GM19239 (cell line): ENCODE measurements around the gene TUBG2.
"Not testable (repeated sequence)": the region's sequence is repeated elsewhere in the genome, so short reads cannot be mapped to it uniquely, and the experiment has no call there.

Experiments
- DNase-seq: peaks from one replicate; pipeline ENCODE4 v3.0.0; 2011; ENCODE audit warnings: low spot score; ENCODE audit not compliant: insufficient read length
- FAIRE-seq: peaks from 2 replicates; lab custom pipeline; 2011; peaks lifted over from hg19 to GRCh38; lab: Jason Lieb, UNC

Gene TUBG2

GRCh38 chr17:42653179-42654124 is 5.6 kb upstream of the TUBG2 start:
- FAIRE-seq (no peak), DNase-seq (no peak)

DNA sequence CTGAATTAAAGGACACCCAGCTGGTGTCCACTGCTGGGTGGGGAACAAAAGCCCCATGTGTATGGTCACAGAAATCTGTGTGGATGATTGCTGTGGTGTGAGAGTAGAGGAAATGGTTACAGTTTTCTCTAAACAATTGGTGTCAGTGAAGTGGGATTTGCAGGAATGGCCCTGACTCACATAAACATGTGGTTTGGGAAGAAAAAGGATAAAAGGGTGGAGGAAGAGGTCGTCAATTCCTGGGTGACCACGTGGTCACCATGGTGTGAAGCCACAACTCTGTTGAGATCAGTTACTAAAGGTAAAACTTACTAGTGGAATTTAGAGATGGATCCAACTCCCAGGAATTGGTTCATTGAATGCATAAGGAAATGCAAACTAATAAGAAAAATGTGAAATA is 3.6 kb upstream of the TUBG2 start:
- FAIRE-seq, result no peak
- DNase-seq, result no peak

- DNase-seq (no peak), FAIRE-seq (no peak)
Observed at GRCh38 chr17:42657824-42658588, 1.1 kb upstream of the TUBG2 start.

DNA sequence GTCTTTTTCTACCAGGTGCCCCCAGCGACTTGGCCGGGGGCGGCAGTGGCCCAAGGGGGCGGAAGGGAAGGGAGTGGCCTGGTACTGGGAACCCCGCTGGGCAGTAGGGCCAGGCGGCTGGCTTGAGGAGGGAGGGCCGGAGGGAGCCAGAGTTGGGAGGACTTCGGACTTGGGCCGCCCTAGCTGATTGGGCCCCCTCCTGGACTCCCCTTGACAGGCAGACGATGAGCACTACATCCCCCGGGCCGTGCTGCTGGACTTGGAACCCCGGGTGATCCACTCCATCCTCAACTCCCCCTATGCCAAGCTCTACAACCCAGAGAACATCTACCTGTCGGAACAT is 819 bp downstream of the TUBG2 start:
- FAIRE-seq, DNase-seq: not testable (repeated sequence)

DNA sequence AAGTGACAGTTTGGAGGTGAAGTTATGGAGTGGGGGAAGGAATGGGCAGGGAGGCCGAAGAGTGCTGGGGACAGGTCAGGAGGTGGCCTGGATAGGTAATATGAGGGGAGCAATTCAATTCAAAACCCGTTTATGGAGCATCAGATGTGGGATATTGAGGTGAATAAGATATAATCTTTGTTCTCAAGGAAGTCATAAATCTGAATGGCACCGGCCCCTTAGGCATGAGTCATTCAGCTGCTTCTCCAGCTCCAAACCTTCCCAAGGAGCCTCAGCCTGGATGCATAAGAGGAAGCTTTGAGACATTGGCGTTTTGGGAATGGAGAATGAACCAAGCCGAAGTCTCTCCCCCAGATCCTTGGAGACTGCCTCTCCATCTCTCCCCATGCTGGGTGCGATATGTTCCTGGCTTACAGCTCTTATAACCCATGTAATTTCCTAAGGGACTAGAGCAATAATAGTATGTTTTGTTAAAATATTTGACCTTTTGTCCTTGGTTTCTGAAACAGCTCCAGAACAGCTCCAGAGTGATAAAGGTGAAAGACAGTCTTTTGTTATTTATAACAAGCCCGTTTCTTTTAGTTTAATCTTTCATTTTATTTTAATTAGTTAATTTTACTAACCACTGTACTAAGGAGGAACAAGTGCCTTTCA is 1.7 kb downstream of the TUBG2 start:
- FAIRE-seq (no peak), DNase-seq (no peak)

GRCh38 chr17:42665581-42666001 is 6.5 kb downstream of the TUBG2 start:
- DNase-seq, result no peak
- FAIRE-seq, result no peak

DNA sequence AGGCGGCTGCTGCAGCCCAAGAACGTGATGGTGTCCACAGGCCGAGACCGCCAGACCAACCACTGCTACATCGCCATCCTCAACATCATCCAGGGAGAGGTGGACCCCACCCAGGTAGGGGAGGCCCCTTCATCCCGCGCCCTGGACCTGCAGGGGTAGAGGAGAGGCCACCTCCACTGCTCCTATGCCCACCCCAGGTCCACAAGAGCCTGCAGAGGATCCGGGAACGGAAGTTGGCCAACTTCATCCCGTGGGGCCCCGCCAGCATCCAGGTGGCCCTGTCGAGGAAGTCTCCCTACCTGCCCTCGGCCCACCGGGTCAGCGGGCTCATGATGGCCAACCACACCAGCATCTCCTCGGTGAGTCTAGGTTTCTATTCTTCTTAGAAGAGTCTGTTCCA is 7.0 kb downstream of the TUBG2 start:
- not testable (repeated sequence) for DNase-seq, FAIRE-seq

DNA sequence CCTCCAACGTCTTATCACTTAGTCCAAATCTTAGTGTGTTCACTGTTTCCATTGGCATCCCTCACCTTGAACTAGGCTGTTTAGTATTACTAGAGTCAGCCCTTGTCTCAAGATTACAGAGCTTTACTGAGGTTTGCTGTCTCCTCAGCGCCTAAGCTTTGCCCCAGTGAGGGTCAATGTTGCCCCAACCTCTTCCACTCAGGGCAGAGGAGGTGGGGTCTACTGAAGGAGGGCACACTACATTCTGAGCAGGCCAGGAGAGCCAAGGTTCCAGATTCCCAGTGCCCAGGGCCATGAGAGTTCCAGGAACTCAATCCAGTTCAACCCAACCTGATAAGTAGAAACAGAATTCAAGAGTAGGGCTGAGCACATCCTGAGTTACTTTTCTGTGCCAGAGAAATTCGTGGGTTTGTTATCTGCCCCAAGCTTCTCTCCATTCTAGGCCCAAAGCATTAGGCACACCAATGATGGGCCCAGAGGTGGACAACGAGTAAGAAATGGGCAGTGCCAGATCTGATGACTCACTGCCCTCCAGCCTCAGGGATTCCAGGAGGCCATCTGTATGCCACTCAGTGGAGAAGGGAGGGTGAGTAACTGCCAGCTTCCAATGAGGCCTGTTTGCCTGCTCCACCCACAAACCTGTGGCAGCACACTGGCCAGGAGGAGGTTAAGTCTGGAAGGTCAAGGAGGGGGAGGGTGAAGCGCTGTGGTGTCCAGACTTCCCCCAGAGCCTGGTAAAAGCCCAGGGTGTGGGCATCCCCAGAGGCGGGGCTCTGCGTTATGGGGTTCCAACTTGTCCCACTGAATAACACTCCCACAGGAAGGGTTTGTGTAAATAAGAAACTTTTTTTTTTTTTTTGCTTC is 8.2 kb downstream of the TUBG2 start:
- FAIRE-seq (no peak), DNase-seq (no peak)

GRCh38 chr17:42669705-42669976 is 10.6 kb downstream of the TUBG2 start:
- DNase-seq, result no peak
- no peak for FAIRE-seq

- peak; percentile 76 for DNase-seq
- no peak for FAIRE-seq
Observed at GRCh38 chr17:42669977-42670788, 11.1 kb downstream of the TUBG2 start.

GRCh38 chr17:42670789-42671657 is 11.9 kb downstream of the TUBG2 start:
- FAIRE-seq (peak; percentile 84), DNase-seq (no peak)

- FAIRE-seq (no peak), DNase-seq (no peak)
Observed at GRCh38 chr17:42672038-42672437, 13.0 kb downstream of the TUBG2 start.

- DNase-seq, result no peak
- FAIRE-seq, result no peak
Observed at GRCh38 chr17:42673266-42673884, 14.3 kb downstream of the TUBG2 start.

DNA sequence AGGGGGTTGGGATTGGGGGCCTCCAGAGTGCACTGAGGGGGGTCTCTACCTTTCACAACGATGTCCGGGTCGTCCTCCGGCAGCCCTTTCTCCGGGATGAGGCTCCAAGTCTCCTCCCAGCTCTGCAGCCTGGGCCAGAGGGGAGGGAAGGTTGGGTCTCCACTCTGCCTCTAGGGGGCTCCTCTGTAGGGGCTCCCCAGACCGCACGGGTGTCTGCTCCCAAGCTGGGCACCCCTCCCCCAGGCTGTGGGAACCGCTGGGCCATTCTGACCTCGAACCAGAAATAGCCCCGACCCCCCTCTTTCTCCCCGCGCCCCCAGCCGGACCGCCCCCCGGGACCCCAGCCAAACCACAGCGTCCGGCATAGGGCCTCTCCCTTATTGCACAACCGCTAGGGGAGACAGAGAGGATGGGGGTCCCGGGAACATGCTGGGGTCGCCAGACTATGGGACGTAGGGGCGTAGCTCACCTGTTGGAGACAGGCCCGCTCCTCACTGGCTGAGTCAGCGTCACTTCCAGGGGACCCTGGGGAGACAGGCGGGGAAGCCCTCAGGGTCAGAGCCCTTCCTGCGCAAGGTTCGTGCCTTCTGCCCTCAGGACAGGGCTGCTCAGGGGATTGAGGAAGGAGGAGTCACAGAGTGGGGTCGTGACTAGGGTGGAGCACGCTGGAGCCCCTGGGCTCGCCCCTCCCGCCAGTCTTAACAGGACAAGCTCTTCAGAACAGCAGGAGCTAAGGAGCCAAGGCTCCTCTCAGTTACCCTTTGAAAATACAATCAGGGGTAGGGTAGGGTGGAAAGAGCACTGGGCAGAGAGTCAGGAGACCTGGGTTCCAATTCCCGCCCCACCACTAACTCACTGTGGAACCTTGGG is 15.0 kb downstream of the TUBG2 start:
- DNase-seq, result peak; percentile 87
- FAIRE-seq, result peak; percentile 65

DNA sequence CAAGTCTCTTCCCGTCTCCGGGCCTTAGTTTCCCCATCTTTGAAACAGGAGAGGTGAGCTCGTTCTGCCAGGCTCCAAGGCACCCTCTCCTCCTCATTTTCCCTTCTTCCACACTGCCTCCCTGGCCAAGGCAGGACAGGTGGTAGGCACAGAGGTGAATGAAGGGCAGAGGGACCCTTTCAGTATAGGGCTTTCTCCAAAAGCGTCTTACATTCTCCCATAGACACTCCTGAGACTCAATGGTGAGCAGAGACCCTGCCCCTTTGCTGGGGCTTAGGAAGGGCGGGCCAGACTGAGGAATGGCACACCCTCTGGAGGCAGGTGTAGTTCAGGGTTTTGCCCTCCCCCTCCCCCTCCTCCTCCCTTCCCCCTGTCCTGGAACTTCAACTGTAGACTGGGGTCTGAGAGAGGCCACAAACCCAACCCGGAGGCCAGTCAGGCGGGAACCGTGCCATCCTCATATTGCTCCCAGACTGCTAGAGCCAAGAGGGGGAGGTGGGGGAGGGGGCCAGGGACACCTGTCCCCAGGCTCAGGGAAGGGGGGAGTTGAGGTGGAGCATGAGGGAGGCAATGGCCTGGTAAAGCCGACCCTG is 15.8 kb downstream of the TUBG2 start:
- FAIRE-seq (no peak), DNase-seq (no peak)

DNA sequence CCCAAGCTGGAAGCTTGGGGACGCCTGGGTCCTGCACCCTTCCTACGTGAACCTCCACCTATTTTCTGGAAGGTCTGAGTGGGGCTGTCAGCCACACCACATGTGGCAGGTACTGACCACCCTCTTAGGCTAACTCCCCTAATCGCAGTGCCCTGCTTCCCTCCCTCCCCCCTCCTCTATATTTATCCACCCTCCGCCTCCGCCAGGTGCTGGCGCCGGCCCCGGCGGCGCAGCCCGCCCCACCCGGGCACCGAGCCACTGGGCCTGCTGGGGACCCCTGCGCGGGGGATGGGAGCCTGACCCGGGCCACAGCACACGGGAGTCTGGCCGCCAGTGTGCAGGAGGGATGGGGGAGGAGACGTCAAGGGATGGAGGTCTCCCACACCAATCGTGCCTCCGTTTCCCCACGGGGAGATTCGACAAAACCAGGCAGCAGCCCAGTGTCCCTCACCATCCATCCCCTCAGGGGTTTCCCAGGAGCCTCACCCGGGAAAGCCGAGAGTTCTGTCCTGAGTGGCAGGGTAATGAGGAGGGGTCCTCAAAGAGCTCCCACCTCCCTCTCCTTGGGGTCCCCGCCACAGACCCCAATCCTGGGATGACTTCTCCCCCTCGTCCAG is 16.4 kb downstream of the TUBG2 start:
- DNase-seq (no peak), FAIRE-seq (no peak)
